AG09309 (cell line): ENCODE measurements around the gene CDCA7.
"Not testable (repeated sequence)": the region's sequence is repeated elsewhere in the genome, so short reads cannot be mapped to it uniquely, and the experiment has no call there.

Experiments
- DNase-seq: peaks from one replicate; pipeline ENCODE4 v3.0.0-alpha.2; 2010; ENCODE audit warnings: low read depth
- H3K4me3 ChIP-seq: 2 replicates; pipeline ENCODE4 v1.5.1; 2011; ENCODE audit warnings: mild to moderate bottlenecking, low read depth, low read length, moderate library complexity; ENCODE audit not compliant: control insufficient read depth
- TF ChIP-seq, protein P1 (sequence below): IDR thresholded peaks from 2 replicates; pipeline ENCODE4 v1.5.1; 2011; ENCODE audit warnings: mild to moderate bottlenecking, low read depth, low read length, inconsistent platforms; ENCODE audit not compliant: insufficient read depth, control insufficient read depth; ENCODE audit errors: missing control alignments

The CDCA7 gene

DNA sequence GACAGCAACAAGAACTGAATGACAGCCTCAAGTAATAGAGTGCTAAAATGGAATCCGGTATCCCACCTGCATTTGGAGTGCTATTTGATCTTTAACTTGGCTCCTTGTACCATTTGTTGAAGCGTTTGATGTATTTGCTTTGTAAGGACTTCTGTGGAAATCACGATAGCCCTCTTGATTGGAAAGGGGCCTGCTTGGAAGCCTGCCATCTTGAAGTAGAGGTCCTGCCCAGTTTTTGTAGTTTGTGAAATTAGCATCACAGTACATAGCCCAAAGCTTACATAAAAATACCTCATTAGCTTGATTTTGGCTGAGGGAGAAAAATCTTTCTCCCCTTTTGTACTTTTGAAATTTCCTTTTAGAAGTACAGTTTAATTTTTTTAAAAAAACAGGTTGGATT, 2.7 kb downstream of the CDCA7 start:
- DNase-seq: no peak
- H3K4me3 ChIP-seq: no peak overlapping the region
- TF ChIP-seq, protein P1, sequence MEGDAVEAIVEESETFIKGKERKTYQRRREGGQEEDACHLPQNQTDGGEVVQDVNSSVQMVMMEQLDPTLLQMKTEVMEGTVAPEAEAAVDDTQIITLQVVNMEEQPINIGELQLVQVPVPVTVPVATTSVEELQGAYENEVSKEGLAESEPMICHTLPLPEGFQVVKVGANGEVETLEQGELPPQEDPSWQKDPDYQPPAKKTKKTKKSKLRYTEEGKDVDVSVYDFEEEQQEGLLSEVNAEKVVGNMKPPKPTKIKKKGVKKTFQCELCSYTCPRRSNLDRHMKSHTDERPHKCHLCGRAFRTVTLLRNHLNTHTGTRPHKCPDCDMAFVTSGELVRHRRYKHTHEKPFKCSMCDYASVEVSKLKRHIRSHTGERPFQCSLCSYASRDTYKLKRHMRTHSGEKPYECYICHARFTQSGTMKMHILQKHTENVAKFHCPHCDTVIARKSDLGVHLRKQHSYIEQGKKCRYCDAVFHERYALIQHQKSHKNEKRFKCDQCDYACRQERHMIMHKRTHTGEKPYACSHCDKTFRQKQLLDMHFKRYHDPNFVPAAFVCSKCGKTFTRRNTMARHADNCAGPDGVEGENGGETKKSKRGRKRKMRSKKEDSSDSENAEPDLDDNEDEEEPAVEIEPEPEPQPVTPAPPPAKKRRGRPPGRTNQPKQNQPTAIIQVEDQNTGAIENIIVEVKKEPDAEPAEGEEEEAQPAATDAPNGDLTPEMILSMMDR: no peak

DNA sequence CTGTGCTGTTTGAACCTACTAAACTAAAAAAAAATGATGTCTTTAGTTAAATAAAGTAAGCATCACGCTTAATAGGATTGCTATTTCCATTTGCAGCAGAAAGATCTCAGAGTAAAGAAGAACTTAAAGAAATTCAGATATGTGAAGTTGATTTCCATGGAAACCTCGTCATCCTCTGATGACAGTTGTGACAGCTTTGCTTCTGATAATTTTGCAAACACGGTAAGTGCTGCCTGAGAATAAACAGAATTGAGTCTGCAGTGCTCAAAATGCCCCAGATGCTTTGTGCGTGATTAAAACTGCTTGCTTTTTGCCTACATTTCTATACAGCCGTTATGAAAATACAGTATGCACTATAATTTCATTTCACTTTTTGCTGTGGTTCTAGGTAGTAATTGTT, 3.9 kb downstream of the CDCA7 start:
- no peak overlapping the region for H3K4me3 ChIP-seq
- TF ChIP-seq, protein P1: no peak
- DNase-seq: no peak

DNA sequence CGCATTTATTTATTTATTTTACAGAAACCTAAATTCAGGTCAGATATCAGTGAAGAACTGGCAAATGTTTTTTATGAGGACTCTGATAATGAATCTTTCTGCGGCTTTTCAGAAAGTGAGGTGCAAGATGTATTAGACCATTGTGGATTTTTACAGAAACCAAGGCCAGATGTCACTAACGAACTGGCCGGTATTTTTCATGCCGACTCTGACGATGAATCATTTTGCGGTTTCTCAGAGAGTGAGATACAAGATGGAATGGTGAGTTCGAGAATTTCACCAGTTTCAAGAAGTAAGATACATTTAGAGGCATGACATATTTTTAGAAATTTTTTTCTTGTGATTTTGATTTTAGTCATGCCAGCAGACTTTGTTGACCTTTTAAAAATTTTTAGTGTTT, 4.6 kb downstream of the CDCA7 start:
- TF ChIP-seq, protein P1: no peak
- H3K4me3 ChIP-seq: no peak overlapping the region
- DNase-seq: peak; percentile 64

DNA sequence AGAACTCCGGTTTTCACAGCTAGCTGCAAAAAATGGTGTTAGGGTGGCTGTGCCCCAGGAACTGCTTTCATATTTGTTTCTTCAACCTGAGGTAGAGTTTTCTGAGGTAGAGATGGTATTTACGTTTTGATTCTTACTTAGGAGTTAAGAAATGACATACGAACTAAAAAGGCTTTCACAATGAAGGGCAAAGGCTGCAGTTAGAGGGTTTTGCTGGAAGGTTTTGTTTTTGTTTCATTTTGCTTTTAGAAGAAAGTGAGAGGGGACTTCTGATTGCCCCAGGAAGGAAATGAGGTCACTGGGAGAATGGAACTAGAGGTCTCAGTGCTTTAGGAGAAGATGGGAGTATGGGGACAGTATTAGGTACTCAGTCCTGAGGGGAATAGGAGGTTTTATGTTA, 15.5 kb downstream of the CDCA7 start:
- H3K4me3 ChIP-seq: no peak overlapping the region
- TF ChIP-seq, protein P1: no peak
- DNase-seq: no peak

DNA sequence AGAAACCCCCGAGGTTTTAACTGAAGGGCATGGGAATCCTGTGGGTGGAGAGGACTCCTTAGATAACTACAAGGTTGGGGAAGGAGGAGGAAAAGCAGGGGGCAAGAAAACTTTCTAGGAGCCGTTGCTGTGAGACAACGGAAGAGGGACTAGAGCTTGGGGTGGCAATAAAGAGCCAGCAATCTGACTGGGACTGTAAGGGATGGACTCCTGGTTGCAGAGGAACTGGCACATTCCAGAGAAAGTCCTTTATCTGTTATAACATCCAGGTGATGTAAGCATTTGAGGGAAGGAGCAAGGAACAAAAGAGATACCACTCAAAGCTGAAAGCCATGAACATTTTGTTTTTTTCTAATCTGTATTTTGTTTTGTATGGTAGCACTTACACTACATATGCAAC, 16.4 kb downstream of the CDCA7 start:
- no peak overlapping the region for H3K4me3 ChIP-seq
- DNase-seq: no peak
- TF ChIP-seq, protein P1: no peak

DNA sequence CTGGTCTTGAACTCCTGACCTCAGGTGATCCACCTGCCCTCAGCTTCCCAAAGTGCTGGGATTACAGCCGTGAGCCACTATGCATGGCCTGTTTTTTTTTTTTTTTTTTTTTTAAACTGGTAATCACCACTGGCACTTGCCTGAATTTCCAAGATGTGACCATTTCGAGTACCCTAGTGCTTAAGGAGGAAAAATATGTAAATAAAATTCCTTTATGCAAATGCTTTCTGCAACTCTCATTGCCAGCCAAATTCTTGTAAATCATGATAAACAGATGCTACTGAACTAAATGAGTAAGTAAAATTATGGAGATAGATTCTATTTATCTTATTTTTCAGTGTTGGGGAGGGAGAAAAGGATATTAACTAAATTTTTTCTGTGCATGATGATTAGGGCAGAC, 18.6 kb downstream of the CDCA7 start:
- DNase-seq: no peak
- no peak overlapping the region for H3K4me3 ChIP-seq
- TF ChIP-seq, protein P1: no peak

DNA sequence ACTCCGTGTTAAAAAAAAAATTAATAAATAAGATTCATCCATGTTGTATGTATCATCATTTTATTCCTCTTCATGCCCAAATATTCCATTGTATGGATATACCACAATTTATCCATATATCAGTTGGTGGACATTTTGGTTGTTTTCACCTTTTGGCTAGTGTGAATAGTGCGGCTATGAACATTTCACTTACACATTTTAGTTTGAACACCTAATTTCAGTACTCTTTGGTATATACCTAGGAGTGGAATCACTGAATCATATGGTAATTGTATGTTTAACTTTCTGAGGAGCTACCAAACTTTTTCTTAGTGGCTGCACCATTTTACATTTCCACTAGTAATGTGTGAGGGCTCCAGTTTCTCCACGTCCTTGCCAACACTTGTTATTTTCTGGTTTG, 20.0 kb downstream of the CDCA7 start:
- no peak overlapping the region for H3K4me3 ChIP-seq
- TF ChIP-seq, protein P1: no peak
- no peak for DNase-seq

DNA sequence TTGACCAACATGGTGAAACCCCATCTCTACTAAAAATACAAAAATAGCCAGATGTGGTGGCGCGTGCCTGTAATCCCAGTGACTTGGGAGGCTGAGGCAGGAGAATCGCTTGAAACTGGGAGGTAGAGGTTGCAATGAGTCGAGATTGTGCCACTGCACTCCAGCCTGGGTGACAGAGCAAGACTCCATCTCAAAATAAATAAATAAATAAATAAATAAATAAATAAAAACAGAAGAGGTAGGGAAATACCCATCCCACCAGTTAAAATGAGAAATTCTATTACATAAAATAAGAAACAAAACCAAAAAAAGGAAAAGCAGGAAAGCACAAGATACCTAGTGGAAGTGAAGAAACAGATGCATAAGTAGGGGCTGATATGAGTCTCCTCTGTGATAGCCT, 30.9 kb downstream of the CDCA7 start:
- H3K4me3 ChIP-seq, DNase-seq: not testable (repeated sequence)
